Osteocyte (in vitro differentiated cells): ENCODE results near the gene ZNF79. TPM values are rescaled to one million over a fixed set of nuclear protein-coding genes. Genes with fewer than 3 reads are reported as not detected.

Experiments
- total RNA-seq: library from RNA; stranded (reverse); gene quantifications from 2 replicates; pipeline ENCODE4 v1.2.1, GENCODE V29; 2021

ZNF79 gene
- total RNA-seq, 1 donor from 2014 or later, result 9.0 TPM

Other genes with a start within 250 kb of the ZNF79 start
- 5.3 and 6.0 TPM in 2 replicates for gene GARNL3, start 159.6 kb upstream of the ZNF79 start, total RNA-seq
- 18.2 and 18.7 TPM in 2 replicates for gene SLC2A8, start 27.2 kb upstream of the ZNF79 start, total RNA-seq
- gene RPL12, start 27.0 kb downstream of the ZNF79 start, total RNA-seq, result 1,078 and 1,108 TPM in 2 replicates
- 23.5 and 26.0 TPM in 2 replicates for gene LRSAM1, start 27.1 kb downstream of the ZNF79 start, total RNA-seq
- gene STXBP1, start 187.9 kb downstream of the ZNF79 start, total RNA-seq, result 44.9 and 46.5 TPM in 2 replicates